ENCODE measurements around the gene MICA.

DNA sequence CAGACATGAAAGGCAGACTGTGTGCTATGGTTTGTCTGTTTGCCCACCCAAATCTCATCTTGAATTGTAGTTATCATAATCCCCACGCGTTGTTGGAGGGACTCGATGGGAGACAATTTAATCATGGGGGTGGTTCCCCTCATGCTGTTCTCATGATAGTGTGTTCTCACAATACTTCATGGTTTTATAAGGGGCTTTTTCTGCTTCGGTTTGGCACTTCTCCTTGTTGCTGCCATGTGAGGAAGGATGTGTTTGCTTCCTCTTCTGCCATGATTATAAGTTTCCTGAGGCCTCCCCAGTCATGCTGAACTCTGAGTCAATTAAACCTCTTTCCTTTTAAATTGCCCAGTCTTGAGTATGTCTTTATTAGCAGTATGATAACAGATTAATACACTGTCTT lies 47.4 kb downstream of the MICA start:
- TF ChIP-seq, protein P1, sequence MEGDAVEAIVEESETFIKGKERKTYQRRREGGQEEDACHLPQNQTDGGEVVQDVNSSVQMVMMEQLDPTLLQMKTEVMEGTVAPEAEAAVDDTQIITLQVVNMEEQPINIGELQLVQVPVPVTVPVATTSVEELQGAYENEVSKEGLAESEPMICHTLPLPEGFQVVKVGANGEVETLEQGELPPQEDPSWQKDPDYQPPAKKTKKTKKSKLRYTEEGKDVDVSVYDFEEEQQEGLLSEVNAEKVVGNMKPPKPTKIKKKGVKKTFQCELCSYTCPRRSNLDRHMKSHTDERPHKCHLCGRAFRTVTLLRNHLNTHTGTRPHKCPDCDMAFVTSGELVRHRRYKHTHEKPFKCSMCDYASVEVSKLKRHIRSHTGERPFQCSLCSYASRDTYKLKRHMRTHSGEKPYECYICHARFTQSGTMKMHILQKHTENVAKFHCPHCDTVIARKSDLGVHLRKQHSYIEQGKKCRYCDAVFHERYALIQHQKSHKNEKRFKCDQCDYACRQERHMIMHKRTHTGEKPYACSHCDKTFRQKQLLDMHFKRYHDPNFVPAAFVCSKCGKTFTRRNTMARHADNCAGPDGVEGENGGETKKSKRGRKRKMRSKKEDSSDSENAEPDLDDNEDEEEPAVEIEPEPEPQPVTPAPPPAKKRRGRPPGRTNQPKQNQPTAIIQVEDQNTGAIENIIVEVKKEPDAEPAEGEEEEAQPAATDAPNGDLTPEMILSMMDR (IDR thresholded peaks at IDR 0.05) = no peak
- no peak for TF ChIP-seq POLR2A (IDR thresholded peaks at IDR 0.05)
